OCI-LY7 (cell line): ENCODE data around the gene UTS2B. TPM values are rescaled to one million over a fixed set of nuclear protein-coding genes. Genes with fewer than 3 reads are reported as not detected.
A peak's percentile ranks its signal among the peaks of the same experiment; 100 is the strongest.

Source experiments
- BruUV-seq: library from RNA; stranded (reverse); fragments of 400-500 nt; replicated peaks from 2 replicates; lab custom pipeline; 2021; lab: Mats Ljungman, UMichigan
- CTCF ChIA-PET: fragments of 300-600 bp; sonication (Branson Sonifier 250); formaldehyde crosslinking; loops from one replicate; lab custom pipeline; 2022; ENCODE audit warnings: antibody characterized with exemption; ENCODE audit not compliant: unreplicated experiment; lab: Charles Lee
- POLR2A ChIA-PET: fragments of 300-600 bp; sonication (Branson Sonifier 250); formaldehyde crosslinking; loops from one replicate; lab custom pipeline; 2022; ENCODE audit warnings: antibody characterized with exemption; lab: Charles Lee
- DNase-seq: peaks from one replicate; pipeline ENCODE4 v3.0.0-alpha.2; 2015; ENCODE audit warnings: low spot score
- H2AFZ ChIP-seq: fragments of 200-600 bp; sonication (generic), shearing (Covaris generic); 2 replicates; pipeline ENCODE4 v1.6.1; 2014; ENCODE audit warnings: mild to moderate bottlenecking, antibody characterized with exemption, low read length, moderate library complexity
- H3K27ac ChIP-seq: fragments of 200-600 bp; sonication (generic); 2 replicates; pipeline ENCODE4 v1.5.1; 2014; ENCODE audit warnings: mixed run types, low read depth, mild to moderate bottlenecking, moderate library complexity, low read length, inconsistent platforms; ENCODE audit not compliant: poor library complexity, severe bottlenecking
- H3K36me3 ChIP-seq: fragments of 200-600 bp; sonication (generic); 2 replicates; pipeline ENCODE4 v1.6.1; 2014; ENCODE audit warnings: mild to moderate bottlenecking, antibody characterized with exemption, low read length, moderate library complexity, mixed read lengths; ENCODE audit not compliant: insufficient read depth
- H3K4me1 ChIP-seq: fragments of 200-600 bp; sonication (generic); 2 replicates; pipeline ENCODE4 v1.5.1; 2014; ENCODE audit warnings: mild to moderate bottlenecking, low read length; ENCODE audit not compliant: insufficient read depth, poor library complexity, severe bottlenecking
- H3K4me2 ChIP-seq: fragments of 200-600 bp; sonication (generic); 2 replicates; pipeline ENCODE4 v1.6.1; 2014; ENCODE audit warnings: mild to moderate bottlenecking, low read length
- H3K4me3 ChIP-seq: fragments of 200-600 bp; sonication (generic); 2 replicates; pipeline ENCODE4 v1.5.1; 2014; ENCODE audit warnings: mild to moderate bottlenecking, low read depth, low read length; ENCODE audit not compliant: poor library complexity, severe bottlenecking
- H3K79me2 ChIP-seq: fragments of 200-600 bp; sonication (generic); 2 replicates; pipeline ENCODE4 v1.6.1; 2016; ENCODE audit warnings: low read depth, mild to moderate bottlenecking, low read length, moderate library complexity, mixed read lengths; ENCODE audit not compliant: insufficient read depth
- H3K9me2 ChIP-seq: fragments of 200-600 bp; sonication (generic); 2 replicates; pipeline ENCODE4 v1.6.1; 2016; ENCODE audit warnings: mild to moderate bottlenecking, low read length, mixed read lengths; ENCODE audit not compliant: insufficient read depth
- H3K9me3 ChIP-seq: fragments of 200-600 bp; sonication (generic); 2 replicates; pipeline ENCODE4 v1.6.1; 2014; ENCODE audit warnings: mild to moderate bottlenecking, mixed run types, low read length, mixed read lengths
- H4K20me1 ChIP-seq: fragments of 200-600 bp; sonication (generic); 2 replicates; pipeline ENCODE4 v1.6.1; 2014; ENCODE audit warnings: mild to moderate bottlenecking, antibody characterized with exemption, low read length, moderate library complexity, mixed read lengths; ENCODE audit not compliant: insufficient read depth
- EZH2phosphoT487 ChIP-seq: fragments of 200-600 bp; sonication (generic); IDR thresholded peaks from 2 replicates; pipeline ENCODE4 v1.6.1; 2018; ENCODE audit warnings: low read depth, borderline replicate concordance, mild to moderate bottlenecking, mixed run types, antibody characterized with exemption, low read length, moderate library complexity, mixed read lengths
- intact Hi-C: fragments of 100-400 bp; cut with micrococcal nuclease; formaldehyde crosslinking; loops from one replicate; pipeline ENCODE4 v1.10.0; 2022; ENCODE audit not compliant: unreplicated experiment
- total RNA-seq, 2 experiments: library from RNA; depleted of rRNA in 1 of 2; stranded (reverse); fragments of >200 nt in 1 of 2; shearing (Covaris generic) in 1 of 2; gene quantifications; 2 replicates each; pipeline ENCODE4 v1.2.3, GENCODE V29; 2014 to 2022
- TF ChIP-seq, protein P1 (sequence below): fragments of 200-600 bp; sonication (generic); conservative IDR thresholded peaks from 2 replicates; pipeline ENCODE4 v1.5.1; 2014; ENCODE audit warnings: mild to moderate bottlenecking, antibody characterized with exemption, low read length, moderate library complexity, mixed read lengths

Gene UTS2B
- total RNA-seq, 2 experiments from 2014 or later, result 0.92 to 1.1 TPM

DNA sequence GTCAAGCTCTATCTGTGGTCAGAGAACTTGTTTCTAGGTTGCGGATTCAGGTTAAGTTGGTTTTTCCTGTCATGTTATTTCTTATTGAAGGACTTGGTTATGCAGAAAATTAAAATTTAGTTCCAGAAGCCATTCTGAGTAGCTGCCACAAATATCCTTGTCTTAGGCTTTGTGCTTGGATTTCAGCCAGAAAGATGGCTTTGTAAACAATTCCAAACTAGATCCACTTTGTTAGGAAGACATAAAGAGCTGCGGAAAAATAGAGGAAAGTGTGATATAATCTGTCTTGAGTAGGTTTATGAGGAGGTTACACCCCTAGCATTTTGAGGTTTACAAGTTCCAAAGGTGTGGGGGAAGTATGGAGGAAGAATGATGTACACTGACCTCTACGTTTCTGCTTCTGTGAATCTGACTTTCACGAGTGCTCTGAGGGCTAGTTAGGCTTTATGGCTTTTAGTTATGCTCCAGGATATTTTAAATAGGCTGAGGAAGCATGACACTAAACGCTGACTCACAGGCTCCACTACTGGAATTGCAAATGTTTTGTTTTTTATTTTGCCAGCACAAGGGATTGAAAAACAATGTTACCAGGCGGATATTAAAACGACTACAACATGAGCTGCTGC lies 46.3 kb upstream of the UTS2B start:
- no peak overlapping the region for H3K4me2 ChIP-seq
- TF ChIP-seq, protein P1, sequence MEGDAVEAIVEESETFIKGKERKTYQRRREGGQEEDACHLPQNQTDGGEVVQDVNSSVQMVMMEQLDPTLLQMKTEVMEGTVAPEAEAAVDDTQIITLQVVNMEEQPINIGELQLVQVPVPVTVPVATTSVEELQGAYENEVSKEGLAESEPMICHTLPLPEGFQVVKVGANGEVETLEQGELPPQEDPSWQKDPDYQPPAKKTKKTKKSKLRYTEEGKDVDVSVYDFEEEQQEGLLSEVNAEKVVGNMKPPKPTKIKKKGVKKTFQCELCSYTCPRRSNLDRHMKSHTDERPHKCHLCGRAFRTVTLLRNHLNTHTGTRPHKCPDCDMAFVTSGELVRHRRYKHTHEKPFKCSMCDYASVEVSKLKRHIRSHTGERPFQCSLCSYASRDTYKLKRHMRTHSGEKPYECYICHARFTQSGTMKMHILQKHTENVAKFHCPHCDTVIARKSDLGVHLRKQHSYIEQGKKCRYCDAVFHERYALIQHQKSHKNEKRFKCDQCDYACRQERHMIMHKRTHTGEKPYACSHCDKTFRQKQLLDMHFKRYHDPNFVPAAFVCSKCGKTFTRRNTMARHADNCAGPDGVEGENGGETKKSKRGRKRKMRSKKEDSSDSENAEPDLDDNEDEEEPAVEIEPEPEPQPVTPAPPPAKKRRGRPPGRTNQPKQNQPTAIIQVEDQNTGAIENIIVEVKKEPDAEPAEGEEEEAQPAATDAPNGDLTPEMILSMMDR, result no peak
- TF ChIP-seq EZH2phosphoT487, result no peak
- ChIA-PET CTCF (no interaction called here), POLR2A (interaction anchor here (0.7 to 2.0 kb wide), 6 partner anchors 12 to 152 kb away, joined by 3 to 12 read pairs (median 5); no protein-coding TSS in a partner anchor)
- no peaks in the 10 kb centered on the region for H3K9me3 ChIP-seq
- H3K4me3 ChIP-seq, result no peak overlapping the region
- peaks cover 39% of the 10 kb centered on the region for H3K36me3 ChIP-seq
- no peak overlapping the region for H2AFZ ChIP-seq
- peaks cover 21% of the 10 kb centered on the region for H3K4me1 ChIP-seq
- BruUV-seq, result no TSS peak
- no peak for DNase-seq
- no peak overlapping the region for H3K27ac ChIP-seq
- no peaks in the 10 kb centered on the region for H3K9me2 ChIP-seq
- H4K20me1 ChIP-seq, result no peaks in the 10 kb centered on the region
- intact Hi-C loops, result no loop called here
- no peaks in the 10 kb centered on the region for H3K79me2 ChIP-seq

DNA sequence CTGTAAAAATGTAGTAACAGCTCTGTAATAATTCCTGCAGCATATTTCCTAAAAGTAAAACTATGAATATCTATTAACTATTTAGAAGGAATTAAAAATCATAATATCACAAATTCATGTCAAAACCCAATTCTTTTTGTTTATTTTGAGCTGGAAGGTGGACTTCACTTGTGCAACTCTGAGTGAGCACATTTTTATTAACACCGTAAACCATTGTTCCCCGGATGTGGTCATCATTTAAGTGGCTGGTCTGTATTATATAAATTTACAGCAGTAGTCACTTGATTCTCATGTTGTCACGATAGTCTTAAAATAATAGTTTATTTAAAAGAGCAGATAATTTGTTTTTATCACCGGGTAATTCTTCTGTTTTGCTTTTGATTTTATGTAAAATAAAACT lies 43.0 kb upstream of the UTS2B start:
- Histone ChIP-seq H3K4me2 (no peak overlapping the region), H3K4me3 (no peak overlapping the region), H3K9me3 (no peaks in the 10 kb centered on the region), H3K36me3 (peaks cover 45% of the 10 kb centered on the region), H3K79me2 (no peaks in the 10 kb centered on the region), H3K27ac (no peak overlapping the region), H3K4me1 (peaks cover 11% of the 10 kb centered on the region), H4K20me1 (no peaks in the 10 kb centered on the region), H2AFZ (no peak overlapping the region), H3K9me2 (no peaks in the 10 kb centered on the region)
- DNase-seq, result no peak
- ChIA-PET POLR2A (interaction anchor here (0.8 to 2.4 kb wide), 2 partner anchors 10 to 125 kb away, joined by 5 to 7 read pairs; no protein-coding TSS in a partner anchor), CTCF (no interaction called here)
- TF ChIP-seq, protein P1, result no peak
- no peak for TF ChIP-seq EZH2phosphoT487
- BruUV-seq, result no TSS peak
- intact Hi-C loops, result no loop called here

DNA sequence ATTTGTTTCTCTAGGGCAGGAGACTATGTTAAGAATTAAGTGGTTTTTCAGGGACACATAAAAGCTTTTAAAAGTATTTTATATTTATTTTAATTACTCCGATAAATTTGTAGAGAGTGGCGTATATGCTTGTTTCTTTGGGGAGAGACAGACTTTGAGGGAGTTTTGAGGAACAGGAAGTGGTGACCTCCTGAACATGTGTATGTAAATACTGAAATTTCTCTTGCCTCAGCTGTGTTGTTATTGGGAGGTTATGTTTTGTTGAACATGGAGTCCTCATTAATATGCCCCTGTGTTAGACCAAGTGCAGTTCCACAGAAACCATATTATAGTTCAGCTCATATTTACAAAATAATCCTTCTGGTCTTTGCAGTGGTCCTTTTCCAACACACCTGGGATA lies 41.8 kb upstream of the UTS2B start:
- H3K27ac ChIP-seq, result no peak overlapping the region

More for the DNA sequence above, 41.8 kb upstream of the UTS2B start:
- H3K4me1 ChIP-seq, result peaks cover 7% of the 10 kb centered on the region
- intact Hi-C loops, result no loop called here
- BruUV-seq, result no TSS peak
- no peaks in the 10 kb centered on the region for H3K9me3 ChIP-seq
- ChIA-PET POLR2A (interaction anchor here (0.6 to 2.4 kb wide), 3 partner anchors 9 to 872 kb away, joined by 3 to 7 read pairs (median 3); no protein-coding TSS in a partner anchor), CTCF (no interaction called here)
- no peak overlapping the region for H3K4me3 ChIP-seq
- TF ChIP-seq, protein P1, result no peak
- TF ChIP-seq EZH2phosphoT487, result no peak
- H3K4me2 ChIP-seq, result no peak overlapping the region
- H2AFZ ChIP-seq, result no peak overlapping the region
- H3K9me2 ChIP-seq, result no peaks in the 10 kb centered on the region
- H4K20me1 ChIP-seq, result no peaks in the 10 kb centered on the region
- no peaks in the 10 kb centered on the region for H3K79me2 ChIP-seq
- H3K36me3 ChIP-seq, result peaks cover 45% of the 10 kb centered on the region
- DNase-seq, result peak; percentile 17
